K562 (cell line): Measurements from ENCODE around the gene OVCH2. TPM values are rescaled to one million over a fixed set of nuclear protein-coding genes. Genes with fewer than 3 reads are reported as not detected.

Experiments
- GMEB1 ChIP-seq: fragments of 250-450 bp; sonication (Bioruptor Pico); IDR thresholded peaks from 2 replicates; pipeline ENCODE4 v1.4.0; 2020; ENCODE audit warnings: mild to moderate bottlenecking
- HNRNPH1 ChIP-seq: fragments of 200-400 bp; formaldehyde crosslinking; optimal IDR thresholded peaks from 2 replicates; pipeline ENCODE3; 2017; ENCODE audit warnings: low read depth, mild to moderate bottlenecking, low read length, moderate library complexity
- NFRKB ChIP-seq: fragments of 450-650 bp; IDR thresholded peaks from 2 replicates; pipeline ENCODE4 v1.6.1; 2016; ENCODE audit warnings: low read depth
- NR3C1 ChIP-seq: sonication (generic); formaldehyde crosslinking; IDR thresholded peaks from 2 replicates; pipeline ENCODE4 v1.8.1; 2022; ENCODE audit warnings: missing genetic modification reagents
- NR4A1 ChIP-seq, 2 experiments: fragments of 250-450 bp in 1 of 2; fragments of 450-650 bp in 1 of 2; sonication (Bioruptor Pico) in 1 of 2; IDR thresholded peaks; 2 replicates each; pipeline versions ENCODE4 v1.4.0 to v1.6.1; 2016 to 2020; ENCODE audit warnings: mild to moderate bottlenecking in 2 of 2, missing compliant biosample characterization in 1 of 2, missing genetic modification characterization in 1 of 2, moderate library complexity in 1 of 2
- OTX1 ChIP-seq: fragments of 450-650 bp; formaldehyde crosslinking; IDR thresholded peaks from 2 replicates; pipeline ENCODE4 v1.4.0; 2022; ENCODE audit warnings: mild to moderate bottlenecking
- PCBP2 ChIP-seq: fragments of 200-400 bp; formaldehyde crosslinking; IDR thresholded peaks from 2 replicates; pipeline ENCODE4 v1.6.1; 2018; ENCODE audit warnings: low read length, low read depth, mild to moderate bottlenecking, moderate library complexity; ENCODE audit not compliant: poor library complexity, severe bottlenecking
- SMARCB1 ChIP-seq: IDR thresholded peaks from 2 replicates; pipeline ENCODE4 v1.6.1; 2011; ENCODE audit warnings: improper control_type of control experiment, low read depth; ENCODE audit not compliant: insufficient read length
- TCF7L2 ChIP-seq: fragments of 150-350 bp; IDR thresholded peaks from 2 replicates; pipeline ENCODE4 v1.6.1; 2016; ENCODE audit warnings: low read depth, mild to moderate bottlenecking, low read length, moderate library complexity
- ZKSCAN3 ChIP-seq: fragments of 250-450 bp; sonication (Bioruptor Pico); IDR thresholded peaks from 2 replicates; pipeline ENCODE4 v1.4.0; 2020
- ZNF398 ChIP-seq: fragments of 250-450 bp; sonication (Bioruptor Pico); IDR thresholded peaks from 2 replicates; pipeline ENCODE4 v1.8.0; 2021; ENCODE audit warnings: moderate library complexity, mild to moderate bottlenecking, inconsistent platforms
- polyA plus RNA-seq, 8 experiments: library from polyadenylated mRNA; depleted of rRNA in 4 of 8; stranded (reverse) in 5 of 8; unstranded in 3 of 8; fragments of >200 nt; fragmentation: Nextera tagmentation in 2 of 8; fragmentation: Illumina TruSeq in 1 of 8; extraction: Ambion mirVana in 2 of 8; extraction: Trizol in 1 of 8; gene quantifications; 2 replicates each; pipeline versions ENCODE4 v1.2.1 to v1.2.3, GENCODE V29; 2011 to 2014; ENCODE audit warnings: inconsistent platforms in 1 of 8, missing spikeins in 1 of 8
- total RNA-seq, 7 experiments: library from RNA; depleted of rRNA in 6 of 7; stranded (reverse); fragments of >200 nt in 6 of 7; fragmentation: Illumina TruSeq in 2 of 7; extraction: Trizol in 2 of 7; gene quantifications; 2 replicates each; pipeline versions ENCODE4 v1.2.1 to v1.2.3, GENCODE V29; 2011 to 2021; ENCODE audit warnings: low replicate concordance in 1 of 7

OVCH2 gene
- total and polyA plus RNA-seq, 9 of the 15 experiments (the other 6 are each of a cell fraction or from before 2014, with no cell fraction given): not detected

GRCh38 chr11:7689239-7689638, 17.0 kb downstream of the OVCH2 start (continued):
- TF ChIP-seq SMARCB1 (no peak), HNRNPH1 (no peak), PCBP2 (no peak), OTX1 (no peak), ZKSCAN3 (CRISPR knock-in tag) (no peak), NR3C1 (CRISPR knock-in tag) (no peak), GMEB1 (CRISPR knock-in tag) (no peak), TCF7L2 (no peak), ZNF398 (CRISPR knock-in tag) (no peak), NFRKB (no peak), NR4A1 (CRISPR knock-in tag; IDR thresholded peaks at IDR 0.05) (no peak), NR4A1 (tag; IDR thresholded peaks at IDR 0.05) (no peak)
